GM12864 (cell line): ENCODE data around the gene CCDC137.
A peak's percentile ranks its signal among the peaks of the same experiment; 100 is the strongest.
"Not testable (repeated sequence)": the region's sequence is repeated elsewhere in the genome, so short reads cannot be mapped to it uniquely, and the experiment has no call there.

ENCODE experiments used
- DNase-seq: peaks from one replicate; pipeline ENCODE4 v3.0.0-alpha.2; 2011; ENCODE audit warnings: low read depth
- H3K4me3 ChIP-seq: 2 replicates; pipeline ENCODE4 v1.5.1; 2011; ENCODE audit warnings: mild to moderate bottlenecking, low read depth, low read length, control low read depth
- TF ChIP-seq, protein P1 (sequence below): IDR thresholded peaks from 2 replicates; pipeline ENCODE4 v1.5.1; 2011; ENCODE audit warnings: low read depth, mild to moderate bottlenecking, moderate library complexity, low read length, control low read depth, inconsistent platforms; ENCODE audit errors: missing control alignments

CCDC137 gene

DNA sequence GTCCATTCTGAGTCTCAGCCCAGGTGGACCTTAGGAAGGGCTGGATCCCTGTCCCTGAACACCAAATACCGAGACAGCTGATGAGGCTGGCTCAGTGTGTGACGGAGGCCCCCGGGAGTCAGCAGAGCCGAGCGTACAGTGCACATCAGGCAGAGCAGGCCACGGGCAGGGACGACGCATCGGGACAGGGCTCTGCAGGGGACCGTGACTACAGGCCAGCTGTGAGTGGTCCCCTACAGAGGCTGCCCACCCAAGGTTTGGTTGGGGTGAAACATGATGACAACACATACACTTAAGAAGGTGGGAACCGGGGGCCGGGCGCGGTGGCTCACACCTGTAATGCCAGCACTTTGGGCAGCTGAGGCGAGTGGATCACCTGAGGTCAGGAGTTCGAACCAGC lies 6.4 kb downstream of the CCDC137 start:
- DNase-seq, result no peak
- no peak overlapping the region for H3K4me3 ChIP-seq
- TF ChIP-seq, protein P1, sequence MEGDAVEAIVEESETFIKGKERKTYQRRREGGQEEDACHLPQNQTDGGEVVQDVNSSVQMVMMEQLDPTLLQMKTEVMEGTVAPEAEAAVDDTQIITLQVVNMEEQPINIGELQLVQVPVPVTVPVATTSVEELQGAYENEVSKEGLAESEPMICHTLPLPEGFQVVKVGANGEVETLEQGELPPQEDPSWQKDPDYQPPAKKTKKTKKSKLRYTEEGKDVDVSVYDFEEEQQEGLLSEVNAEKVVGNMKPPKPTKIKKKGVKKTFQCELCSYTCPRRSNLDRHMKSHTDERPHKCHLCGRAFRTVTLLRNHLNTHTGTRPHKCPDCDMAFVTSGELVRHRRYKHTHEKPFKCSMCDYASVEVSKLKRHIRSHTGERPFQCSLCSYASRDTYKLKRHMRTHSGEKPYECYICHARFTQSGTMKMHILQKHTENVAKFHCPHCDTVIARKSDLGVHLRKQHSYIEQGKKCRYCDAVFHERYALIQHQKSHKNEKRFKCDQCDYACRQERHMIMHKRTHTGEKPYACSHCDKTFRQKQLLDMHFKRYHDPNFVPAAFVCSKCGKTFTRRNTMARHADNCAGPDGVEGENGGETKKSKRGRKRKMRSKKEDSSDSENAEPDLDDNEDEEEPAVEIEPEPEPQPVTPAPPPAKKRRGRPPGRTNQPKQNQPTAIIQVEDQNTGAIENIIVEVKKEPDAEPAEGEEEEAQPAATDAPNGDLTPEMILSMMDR, result no peak

DNA sequence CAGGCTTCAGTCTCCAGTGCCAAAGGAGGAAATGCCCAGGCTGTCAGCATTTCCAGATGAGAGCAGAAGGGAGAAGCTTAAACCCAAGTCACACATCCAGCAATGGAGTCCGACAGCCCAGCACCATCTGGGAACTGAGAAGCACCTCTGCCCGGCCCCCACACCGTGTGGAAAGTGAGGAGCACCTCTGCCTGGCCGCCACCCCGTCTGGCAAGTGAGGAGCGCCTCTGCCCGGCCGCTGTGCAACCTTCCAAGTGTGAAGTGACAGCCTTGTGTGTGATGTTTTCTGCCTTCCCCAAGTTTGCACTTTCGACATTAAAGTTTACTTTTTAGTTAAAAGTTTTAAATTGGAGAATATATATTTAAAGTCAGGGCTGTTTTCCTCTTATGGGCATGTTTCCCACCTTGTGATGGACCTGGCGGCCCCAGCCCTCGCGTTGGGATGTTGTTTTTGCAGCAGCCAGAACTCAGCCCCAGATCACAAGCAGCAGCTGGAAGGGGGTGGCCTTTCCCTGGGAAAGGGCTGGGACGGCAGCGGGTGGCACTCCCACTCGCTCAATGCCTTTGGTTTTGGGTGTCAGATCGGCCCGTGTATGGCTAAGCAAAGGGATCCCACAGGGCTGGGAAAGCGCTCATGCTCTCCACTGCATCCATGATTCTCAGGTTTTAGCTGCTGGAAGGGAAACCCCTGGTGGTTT lies 7.2 kb downstream of the CCDC137 start:
- H3K4me3 ChIP-seq, result no peak overlapping the region
- DNase-seq, result no peak
- TF ChIP-seq, protein P1, result no peak

DNA sequence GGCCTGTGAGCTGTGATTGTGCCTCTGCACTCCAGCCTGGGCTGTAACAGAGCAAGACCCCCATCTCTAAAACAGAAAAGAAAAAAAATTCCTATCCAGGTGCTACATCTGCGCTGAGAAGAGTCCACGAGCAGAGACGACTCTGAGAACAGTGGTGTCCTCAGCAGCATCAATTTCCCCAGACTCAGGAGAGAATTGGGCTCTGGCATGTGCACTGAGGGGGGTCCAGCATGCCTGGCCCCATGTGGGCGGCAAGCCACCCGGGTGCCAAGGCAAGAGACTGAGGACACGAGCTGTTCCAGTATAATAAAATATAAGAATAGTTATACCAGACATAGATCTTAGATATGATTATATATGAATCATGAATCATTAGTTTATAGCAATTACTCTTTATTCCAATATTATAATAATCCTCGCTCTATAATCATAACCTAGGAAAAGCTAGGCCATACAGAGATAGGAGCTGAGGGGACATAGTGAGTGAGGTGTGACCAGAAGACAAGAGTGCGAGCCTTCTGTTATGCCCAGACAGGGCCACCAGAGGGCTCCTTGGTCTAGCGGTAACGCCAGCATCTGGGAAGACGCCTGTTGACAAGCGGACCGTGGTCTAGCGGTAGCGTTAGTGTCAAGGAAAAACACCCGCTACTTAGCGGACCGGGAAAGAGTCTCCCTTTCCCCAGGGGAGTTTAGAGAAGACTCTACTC lies 9.1 kb downstream of the CCDC137 start:
- H3K4me3 ChIP-seq, DNase-seq: not testable (repeated sequence)
- TF ChIP-seq, protein P1, result peak; percentile 64

DNA sequence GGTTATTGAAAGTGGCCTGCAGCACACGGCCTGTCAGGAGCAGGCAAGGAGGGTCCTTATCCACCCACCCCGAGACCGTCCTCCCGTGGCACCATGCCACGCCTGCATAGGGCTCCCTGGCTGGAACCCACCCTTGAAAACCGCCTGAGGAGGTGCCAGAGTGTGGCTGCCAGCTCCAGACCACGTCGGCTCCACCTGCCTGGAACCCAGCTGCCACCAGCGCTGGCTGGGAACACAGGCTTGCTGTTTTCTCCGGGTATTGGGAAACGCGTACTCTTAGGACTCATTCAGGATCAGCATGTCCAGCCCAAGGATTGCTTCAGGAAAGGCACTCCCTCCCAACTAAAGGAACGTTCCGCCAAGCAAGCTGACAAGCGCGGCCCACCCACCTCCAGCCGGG lies 10.4 kb downstream of the CCDC137 start:
- DNase-seq, result no peak
- TF ChIP-seq, protein P1, result no peak
- no peak overlapping the region for H3K4me3 ChIP-seq

DNA sequence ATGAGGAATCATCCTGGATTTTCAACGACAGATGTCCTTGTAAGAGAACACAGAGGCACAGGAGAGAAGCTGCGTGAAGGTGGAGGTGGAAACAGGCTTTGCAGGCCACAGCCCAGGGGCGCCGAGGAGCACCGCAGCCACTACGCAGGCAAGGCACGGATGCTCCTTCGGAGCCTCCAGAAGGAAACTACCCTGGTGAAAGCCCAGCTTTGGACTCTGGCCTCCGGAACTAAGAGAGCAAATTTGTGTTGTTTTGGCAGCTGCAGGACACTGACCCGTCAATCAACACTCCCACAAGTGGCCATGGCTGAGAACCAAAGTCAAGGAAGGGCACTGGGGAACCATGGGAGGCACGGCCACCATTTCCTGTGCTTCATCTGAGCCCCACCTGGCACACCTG lies 13.6 kb downstream of the CCDC137 start:
- TF ChIP-seq, protein P1, result no peak

DNA sequence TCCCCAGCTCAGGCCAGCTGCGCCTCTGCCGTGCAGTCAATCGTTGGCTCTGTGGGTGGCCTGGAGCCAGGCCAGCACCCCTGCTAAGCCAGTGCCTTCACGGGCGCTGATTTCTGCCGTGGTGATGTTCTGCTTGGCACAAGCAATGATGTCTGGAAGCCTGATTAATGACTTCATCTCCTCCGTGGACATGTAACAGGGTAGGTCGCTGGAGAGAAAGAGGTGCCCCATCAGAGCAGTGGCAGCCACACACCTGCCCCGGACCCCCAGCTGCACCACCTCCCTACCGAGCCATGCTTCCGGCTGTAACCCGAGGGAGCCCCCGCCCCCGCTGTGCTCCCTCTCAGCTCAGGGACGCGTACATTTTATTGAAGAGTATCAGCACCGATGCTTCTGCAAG lies 15.1 kb downstream of the CCDC137 start:
- no peak overlapping the region for H3K4me3 ChIP-seq
- no peak for DNase-seq
- TF ChIP-seq, protein P1, result no peak

More for the DNA sequence above, 13.6 kb downstream of the CCDC137 start:
- no peak for DNase-seq
- H3K4me3 ChIP-seq, result no peak overlapping the region

DNA sequence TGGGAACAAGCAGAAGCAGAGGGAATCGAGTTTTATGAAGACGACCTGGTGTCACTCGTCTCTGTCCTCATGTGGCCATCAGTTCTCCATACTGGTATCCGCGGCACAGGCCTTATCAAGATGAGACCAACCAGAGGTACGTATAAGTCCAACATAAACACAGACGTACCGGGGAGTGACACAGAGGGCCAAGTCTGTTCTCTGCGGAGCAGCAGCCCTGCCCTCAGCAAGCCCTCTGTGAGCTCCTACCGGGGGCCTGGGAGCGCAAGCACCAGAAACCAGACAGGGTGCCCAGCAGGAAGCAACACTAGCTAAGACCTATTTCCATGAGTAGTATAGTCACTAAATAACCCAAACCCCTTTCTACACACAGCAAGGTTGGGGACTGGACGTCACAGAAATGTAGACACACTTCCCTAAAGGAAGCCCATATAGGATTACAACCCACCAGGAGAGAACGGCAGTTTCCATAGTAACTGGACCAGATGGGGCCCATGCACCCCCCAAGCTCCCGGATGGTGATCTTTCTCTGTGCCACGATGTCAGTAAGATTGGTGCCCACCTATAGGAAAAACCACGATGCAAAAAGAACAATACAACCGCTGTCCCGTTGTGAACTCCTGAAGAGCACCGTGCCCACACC lies 16.1 kb downstream of the CCDC137 start:
- TF ChIP-seq, protein P1, result no peak
- DNase-seq, result no peak
- H3K4me3 ChIP-seq, result peak overlapping the region; percentile 66
